ENCODE data around the gene LIMA1. TPM values are rescaled to one million over a fixed set of nuclear protein-coding genes. Genes with fewer than 3 reads are reported as not detected.
"Not testable (repeated sequence)": the region's sequence is repeated elsewhere in the genome, so short reads cannot be mapped to it uniquely, and the experiment has no call there.

The LIMA1 gene
- polyA plus RNA-seq, 2 donors: 21.7 to 26.9 TPM

DNA sequence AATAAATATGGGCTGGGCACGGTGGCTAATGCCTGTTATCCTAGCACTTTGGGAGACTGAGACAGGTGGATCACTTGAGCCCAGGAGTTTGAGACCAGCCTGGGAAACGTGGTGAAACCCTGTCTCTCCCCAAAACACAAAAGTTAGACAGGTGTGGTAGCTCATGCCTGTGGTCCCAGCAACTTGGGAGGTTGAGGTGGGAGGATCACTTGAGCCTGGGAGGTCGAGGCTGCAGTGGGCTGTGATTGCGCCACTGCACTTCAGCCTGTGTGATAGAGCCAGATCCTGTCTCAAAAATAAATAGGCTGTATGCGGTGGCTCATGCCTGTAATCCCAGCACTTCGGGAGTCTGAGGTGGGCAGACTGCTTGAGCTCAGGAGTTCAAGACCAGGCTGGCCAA lies 135.3 kb downstream of the LIMA1 start:
- not testable (repeated sequence) for H3K9me3 ChIP-seq (ENCODE audit: control insufficient read depth in 2 of 2, insufficient read depth in 1 of 2, low read depth in 1 of 2, low read length in 1 of 2); H3K36me3 ChIP-seq (ENCODE audit: control insufficient read depth in 2 of 2, insufficient read depth in 2 of 2, low read length in 1 of 2); H3K4me1 ChIP-seq (ENCODE audit: control insufficient read depth in 2 of 2, insufficient read depth in 2 of 2, low read length in 1 of 2); H3K27ac ChIP-seq (ENCODE audit: low read depth in 2 of 2, low read length in 1 of 2); H3K27me3 ChIP-seq (ENCODE audit: control insufficient read depth in 1 of 2, insufficient read depth in 2 of 2, low read length in 2 of 2); H3K4me3 ChIP-seq (ENCODE audit: low read depth in 1 of 2, low read length in 2 of 2)
- 91 to 92% methylated on average over 6 of the region's 6 CpGs for WGBS, 2 donors

DNA sequence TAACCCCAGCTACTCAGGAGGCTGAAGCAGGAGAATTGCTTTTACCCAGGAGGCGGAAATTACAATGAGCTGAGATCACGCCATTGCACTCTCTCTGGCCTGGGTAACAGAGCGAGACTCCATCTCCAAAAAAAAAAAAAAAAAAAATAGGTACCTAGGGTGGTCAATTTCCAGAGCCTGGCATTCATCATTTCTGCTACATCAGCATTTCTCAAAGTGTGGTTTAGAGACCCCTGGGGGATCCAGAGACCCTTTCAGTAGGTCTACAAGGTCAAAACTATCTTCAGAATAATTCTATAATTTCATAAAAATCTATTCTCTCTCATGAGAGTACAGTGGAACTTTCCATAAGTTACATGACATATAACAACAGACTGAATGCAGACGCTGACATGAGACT lies 136.0 kb downstream of the LIMA1 start:
- Histone ChIP-seq H3K9me3 (ENCODE audit: control insufficient read depth in 2 of 2, insufficient read depth in 1 of 2, low read depth in 1 of 2, low read length in 1 of 2) (no peaks in the 10 kb centered on the region), H3K36me3 (ENCODE audit: control insufficient read depth in 2 of 2, insufficient read depth in 2 of 2, low read length in 1 of 2) (no peaks in the 10 kb centered on the region), H3K4me3 (ENCODE audit: low read depth in 1 of 2, low read length in 2 of 2) (no peak overlapping the region), H3K27ac (ENCODE audit: low read depth in 2 of 2, low read length in 1 of 2) (no peak overlapping the region), H3K27me3 (ENCODE audit: control insufficient read depth in 1 of 2, insufficient read depth in 2 of 2, low read length in 2 of 2) (no peaks in the 10 kb centered on the region), H3K4me1 (ENCODE audit: control insufficient read depth in 2 of 2, insufficient read depth in 2 of 2, low read length in 1 of 2) (no peaks in the 10 kb centered on the region)
- 94 to 97% methylated on average over 4 of the region's 4 CpGs for WGBS, 2 donors

DNA sequence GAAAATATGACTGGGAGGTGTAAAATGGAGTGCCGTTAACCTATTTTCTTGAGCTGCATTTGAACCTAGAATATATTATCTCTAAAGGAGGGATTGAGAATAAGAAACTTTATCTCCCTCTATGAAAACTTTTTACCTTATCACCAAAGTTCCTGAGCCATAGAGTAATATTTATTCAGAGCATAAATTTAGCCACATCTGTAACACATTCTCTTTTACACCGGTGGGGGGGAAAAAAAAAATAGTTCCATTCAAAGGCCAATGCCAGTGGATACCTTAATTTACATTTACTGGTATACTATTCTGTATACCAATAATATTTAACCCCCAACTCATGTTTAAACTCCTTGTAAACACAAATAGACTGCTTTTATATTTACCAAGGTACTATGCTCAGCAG lies 137.9 kb downstream of the LIMA1 start:
- Histone ChIP-seq H3K27me3 (ENCODE audit: control insufficient read depth in 1 of 2, insufficient read depth in 2 of 2, low read length in 2 of 2) (no peaks in the 10 kb centered on the region), H3K4me3 (ENCODE audit: low read depth in 1 of 2, low read length in 2 of 2) (no peak overlapping the region), H3K9me3 (ENCODE audit: control insufficient read depth in 2 of 2, insufficient read depth in 1 of 2, low read depth in 1 of 2, low read length in 1 of 2) (no peaks in the 10 kb centered on the region), H3K36me3 (ENCODE audit: control insufficient read depth in 2 of 2, insufficient read depth in 2 of 2, low read length in 1 of 2) (no peaks in the 10 kb centered on the region), H3K4me1 (ENCODE audit: control insufficient read depth in 2 of 2, insufficient read depth in 2 of 2, low read length in 1 of 2) (no peaks in the 10 kb centered on the region), H3K27ac (ENCODE audit: low read depth in 2 of 2, low read length in 1 of 2) (no peak overlapping the region)
- 82 to 90% methylated on average over 2 of the region's 2 CpGs for WGBS, 2 donors

DNA sequence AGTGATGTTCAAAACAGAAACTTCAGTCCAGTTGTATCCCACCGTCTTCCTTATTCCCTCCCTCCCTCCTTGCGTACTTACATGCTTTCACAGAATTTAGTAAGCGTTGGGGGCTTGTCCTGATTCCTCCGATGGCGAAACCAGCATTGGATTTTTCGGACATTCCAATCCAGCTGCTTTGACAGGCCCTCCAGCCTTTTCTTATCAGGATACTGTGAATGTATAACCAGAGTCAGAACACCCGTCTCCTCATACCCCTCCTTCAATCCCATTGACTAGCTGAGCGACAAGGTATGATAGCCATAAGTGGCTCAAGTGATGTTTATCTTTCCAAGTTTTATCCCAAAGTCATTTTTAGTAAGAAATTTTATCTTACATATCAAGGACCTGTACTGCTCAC lies 140.3 kb downstream of the LIMA1 start:
- no peaks in the 10 kb centered on the region for H3K4me1 ChIP-seq (ENCODE audit: control insufficient read depth in 2 of 2, insufficient read depth in 2 of 2, low read length in 1 of 2)
- no peaks in the 10 kb centered on the region for H3K36me3 ChIP-seq (ENCODE audit: control insufficient read depth in 2 of 2, insufficient read depth in 2 of 2, low read length in 1 of 2)
- H3K27ac ChIP-seq (ENCODE audit: low read depth in 2 of 2, low read length in 1 of 2): no peak overlapping the region
- WGBS, 2 donors: 86 to 89% methylated on average over 8 of the region's 8 CpGs
- no peaks in the 10 kb centered on the region for H3K9me3 ChIP-seq (ENCODE audit: control insufficient read depth in 2 of 2, insufficient read depth in 1 of 2, low read depth in 1 of 2, low read length in 1 of 2)
- no peaks in the 10 kb centered on the region for H3K27me3 ChIP-seq (ENCODE audit: control insufficient read depth in 1 of 2, insufficient read depth in 2 of 2, low read length in 2 of 2)
- no peak overlapping the region for H3K4me3 ChIP-seq (ENCODE audit: low read depth in 1 of 2, low read length in 2 of 2)

DNA sequence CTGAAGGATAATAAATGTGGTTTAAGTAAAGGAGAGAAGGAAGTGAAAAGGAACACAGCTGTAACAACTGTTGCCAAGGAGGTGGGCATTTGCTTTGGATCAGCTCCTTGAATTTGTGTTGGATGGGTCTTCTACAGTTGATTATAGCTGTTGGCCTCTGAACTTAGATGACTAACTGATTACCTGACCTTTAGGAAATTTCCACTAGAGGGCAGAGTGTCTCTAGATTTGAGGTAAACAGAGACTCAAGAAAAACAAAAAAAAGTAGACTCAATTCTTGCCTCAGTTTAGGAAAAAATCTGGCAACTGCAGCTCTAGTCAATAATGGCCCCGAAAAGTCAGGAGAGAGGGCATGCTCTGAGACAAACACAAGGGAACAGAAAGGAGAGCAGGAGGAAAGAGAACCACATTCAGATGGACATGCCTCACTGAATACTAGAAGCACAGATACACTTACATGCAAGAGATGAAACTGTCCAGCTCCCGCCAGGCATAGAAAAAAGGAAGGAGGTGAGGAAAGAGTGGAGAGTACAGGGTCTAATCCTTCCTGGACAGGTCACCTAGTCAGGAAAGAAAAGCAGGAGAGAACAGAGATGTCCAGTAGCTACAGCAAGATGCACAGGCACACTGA lies 150.7 kb downstream of the LIMA1 start:
- 59 to 71% methylated on average over 2 of the region's 2 CpGs for WGBS, 2 donors
- no peaks in the 10 kb centered on the region for H3K4me1 ChIP-seq (ENCODE audit: control insufficient read depth in 2 of 2, insufficient read depth in 2 of 2, low read length in 1 of 2)
- H3K36me3 ChIP-seq (ENCODE audit: control insufficient read depth in 2 of 2, insufficient read depth in 2 of 2, low read length in 1 of 2): peaks cover 14% of the 10 kb centered on the region in 2 donors
- no peak overlapping the region for H3K4me3 ChIP-seq (ENCODE audit: low read depth in 1 of 2, low read length in 2 of 2)
- H3K9me3 ChIP-seq (ENCODE audit: control insufficient read depth in 2 of 2, insufficient read depth in 1 of 2, low read depth in 1 of 2, low read length in 1 of 2): no peaks in the 10 kb centered on the region
- H3K27me3 ChIP-seq (ENCODE audit: control insufficient read depth in 1 of 2, insufficient read depth in 2 of 2, low read length in 2 of 2): no peaks in the 10 kb centered on the region
- H3K27ac ChIP-seq (ENCODE audit: low read depth in 2 of 2, low read length in 1 of 2): no peak overlapping the region

DNA sequence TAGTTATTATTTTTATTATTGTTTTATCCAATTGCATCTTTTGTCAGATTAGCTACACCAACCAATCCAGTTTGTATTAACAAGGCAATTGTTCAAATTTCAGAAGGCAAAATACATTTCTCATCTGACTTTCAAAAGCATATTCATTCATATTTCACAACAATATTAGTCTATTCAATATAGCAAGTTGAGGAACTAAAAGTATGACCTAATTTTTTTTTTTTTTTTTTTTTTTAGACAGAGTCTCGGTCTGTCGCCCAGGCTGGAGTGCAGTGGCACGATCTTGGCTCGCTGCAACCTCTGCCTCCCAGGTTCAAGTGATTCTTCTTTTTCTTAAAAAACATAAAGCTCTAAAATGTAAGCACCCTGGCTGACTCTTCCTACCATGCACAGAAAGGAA lies 154.0 kb downstream of the LIMA1 start:
- Histone ChIP-seq H3K4me1 (ENCODE audit: control insufficient read depth in 2 of 2, insufficient read depth in 2 of 2, low read length in 1 of 2) (no peaks in the 10 kb centered on the region), H3K36me3 (ENCODE audit: control insufficient read depth in 2 of 2, insufficient read depth in 2 of 2, low read length in 1 of 2) (peaks cover 8 to 15% of the 10 kb centered on the region in 2 donors), H3K4me3 (ENCODE audit: low read depth in 1 of 2, low read length in 2 of 2) (no peak overlapping the region), H3K27me3 (ENCODE audit: control insufficient read depth in 1 of 2, insufficient read depth in 2 of 2, low read length in 2 of 2) (no peaks in the 10 kb centered on the region), H3K9me3 (ENCODE audit: control insufficient read depth in 2 of 2, insufficient read depth in 1 of 2, low read depth in 1 of 2, low read length in 1 of 2) (no peaks in the 10 kb centered on the region), H3K27ac (ENCODE audit: low read depth in 2 of 2, low read length in 1 of 2) (no peak overlapping the region)
- 72 to 81% methylated on average over 4 of the region's 4 CpGs for WGBS, 2 donors

DNA sequence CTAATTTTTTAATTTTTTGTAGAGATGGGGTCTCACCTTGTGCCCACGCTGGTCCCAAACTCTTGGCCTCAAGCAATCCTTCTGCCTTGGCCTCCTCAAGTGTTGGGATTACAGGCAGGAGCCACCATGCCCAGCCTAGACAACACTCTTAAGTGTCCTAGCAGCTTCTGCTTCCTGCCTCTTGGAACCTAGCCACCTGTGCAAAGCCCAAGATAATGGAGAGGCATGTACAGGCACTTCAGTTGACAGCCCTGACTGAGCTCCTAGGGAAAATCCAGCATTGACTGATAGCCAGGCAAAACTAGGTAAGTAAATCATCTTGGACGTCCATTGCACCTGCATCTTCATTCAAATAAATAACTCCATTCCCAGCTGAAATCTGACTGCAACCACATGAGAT lies 155.8 kb downstream of the LIMA1 start:
- no peaks in the 10 kb centered on the region for H3K4me1 ChIP-seq (ENCODE audit: control insufficient read depth in 2 of 2, insufficient read depth in 2 of 2, low read length in 1 of 2)
- no peaks in the 10 kb centered on the region for H3K27me3 ChIP-seq (ENCODE audit: control insufficient read depth in 1 of 2, insufficient read depth in 2 of 2, low read length in 2 of 2)
- WGBS, 2 donors: 47 to 56% methylated on average over 2 of the region's 2 CpGs
- H3K9me3 ChIP-seq (ENCODE audit: control insufficient read depth in 2 of 2, insufficient read depth in 1 of 2, low read depth in 1 of 2, low read length in 1 of 2): no peaks in the 10 kb centered on the region
- H3K4me3 ChIP-seq (ENCODE audit: low read depth in 1 of 2, low read length in 2 of 2): no peak overlapping the region
- no peak overlapping the region for H3K27ac ChIP-seq (ENCODE audit: low read depth in 2 of 2, low read length in 1 of 2)
- H3K36me3 ChIP-seq (ENCODE audit: control insufficient read depth in 2 of 2, insufficient read depth in 2 of 2, low read length in 1 of 2): peaks cover 8 to 23% of the 10 kb centered on the region in 2 donors

Other genes starting within 250 kb of the LIMA1 start
- 1 to 10 TPM; 1.4 to 2.1 TPM for gene ASIC1, start 225.9 kb downstream of the LIMA1 start, polyA plus RNA-seq
- 10 to 100 TPM in 1 of 2 donors, 1 to 10 TPM in 1; 9.8 to 17.8 TPM for gene SMARCD1, start 198.2 kb downstream of the LIMA1 start, polyA plus RNA-seq
- gene GPD1, start 179.5 kb downstream of the LIMA1 start, polyA plus RNA-seq: under 1 TPM; 0.29 to 0.32 TPM
- gene COX14, start 171.3 kb downstream of the LIMA1 start, polyA plus RNA-seq: 10 to 100 TPM; 22.8 to 56.8 TPM
- gene CERS5, start 116.2 kb downstream of the LIMA1 start, polyA plus RNA-seq: 10 to 100 TPM; 21.0 to 41.3 TPM
- gene FAM186A, start 113.1 kb upstream of the LIMA1 start, polyA plus RNA-seq: under 1 TPM in 1 of 2 donors, not detected in 1; under 0.01 TPM
- gene LARP4, start 117.4 kb upstream of the LIMA1 start, polyA plus RNA-seq: 1 to 10 TPM; 7.5 to 8.1 TPM
- gene DIP2B, start 221.5 kb upstream of the LIMA1 start, polyA plus RNA-seq: 10 to 100 TPM in 1 of 2 donors, 1 to 10 TPM in 1; 7.2 to 10.0 TPM